ENCODE data around the gene ENDOV.

DNA sequence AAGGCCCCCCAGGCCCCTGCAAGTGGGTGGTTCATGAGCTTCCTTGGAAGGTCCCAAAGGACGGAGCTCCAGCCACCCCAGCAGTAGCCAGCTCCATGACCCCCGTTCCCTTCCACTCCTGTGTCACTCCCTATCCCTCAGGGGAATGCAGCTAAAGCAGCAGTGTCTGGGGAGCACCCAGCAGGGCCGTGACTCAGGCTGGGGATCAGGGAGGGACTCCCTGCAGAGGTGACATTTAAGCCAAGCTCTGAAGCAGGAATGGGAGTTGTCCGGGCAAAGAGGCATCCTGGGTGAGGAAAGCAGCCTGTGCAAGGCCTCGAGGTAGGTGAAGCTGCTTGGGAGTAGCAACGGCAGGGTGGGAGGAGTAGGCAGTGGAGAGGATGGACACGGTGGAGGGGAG lies 72.5 kb downstream of the ENDOV start:
- TF ChIP-seq CTCF (conservative IDR thresholded peaks at IDR 0.05; ENCODE audit: low read depth, low read length), result no peak
- TF ChIP-seq EZH2 (IDR thresholded peaks at IDR 0.05; ENCODE audit: borderline replicate concordance, low read depth, low read length, poor library complexity, severe bottlenecking), result no peak
